ENCODE data around the gene C1orf159.

DNA sequence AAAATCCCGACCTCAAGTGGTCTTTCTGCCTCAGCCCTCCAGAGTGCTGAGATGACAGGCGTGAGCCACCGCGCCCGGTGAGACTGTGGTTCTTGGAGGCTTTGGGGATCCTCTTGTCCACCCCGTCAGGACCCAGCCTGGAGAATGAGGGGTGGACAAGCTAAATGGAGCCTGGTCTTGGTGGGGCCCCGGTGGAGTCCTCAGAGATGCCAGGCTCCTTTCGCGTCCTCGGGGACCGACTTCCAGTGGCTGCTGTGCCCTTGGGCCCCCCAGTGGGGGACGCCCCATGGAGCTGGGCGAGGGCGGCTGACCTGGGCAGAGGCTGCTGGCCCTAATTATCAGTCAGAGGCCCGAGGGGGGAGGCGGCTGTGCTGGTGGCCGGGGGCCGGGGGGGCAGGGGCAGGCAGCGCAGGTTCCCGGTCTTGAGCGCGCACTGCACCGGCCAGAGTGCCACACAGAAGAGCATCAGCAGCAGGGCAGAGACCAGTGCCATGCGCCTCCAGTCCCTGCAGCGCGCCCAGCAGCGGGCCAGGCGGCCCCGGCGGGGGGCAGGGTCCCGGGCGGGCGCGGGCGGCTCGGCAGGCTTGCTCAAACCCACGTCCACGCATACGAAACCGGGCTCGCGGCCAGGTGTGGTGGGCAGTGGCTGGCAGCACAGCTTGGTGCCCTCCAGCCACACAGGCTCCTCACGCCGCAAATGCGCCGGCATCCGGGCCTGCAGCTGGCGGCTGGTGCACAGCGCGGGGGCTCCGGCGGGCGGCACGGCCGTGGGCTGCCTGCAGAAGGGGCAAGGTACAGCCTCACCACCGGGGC lies 44.2 kb downstream of the C1orf159 start:
- TF ChIP-seq GATA2 (IDR thresholded peaks at IDR 0.05; ENCODE audit: low read depth, low read length) (no peak), GATA3 (IDR thresholded peaks at IDR 0.05; ENCODE audit: low read depth, low read length) (no peak)

Measured in SH-SY5Y (cell line).